ENCODE data around the gene UST. TPM values are rescaled to one million over a fixed set of nuclear protein-coding genes. Genes with fewer than 3 reads are reported as not detected.

Gene UST
- total and polyA plus RNA-seq, 2 of the 8 experiments (the other 6 are each of a cell fraction or from before 2014, with no cell fraction given): 13.5 to 34.5 TPM

GRCh38 chr6:149081281-149081680 lies 334.5 kb downstream of the UST start:
- peaks cover 0 to 8% (median under 1%) of the 10 kb centered on the region in 4 experiments; a peak in 2 of 8 replicates for H3K36me3 ChIP-seq (ENCODE audit: control insufficient read depth in 2 of 4, insufficient read depth in 4 of 4, low read length in 3 of 4)
- H3K4me2 ChIP-seq (ENCODE audit: insufficient read depth in 1 of 2, low read depth in 2 of 2, low read length in 2 of 2): no peak overlapping the region
- 80% methylated on average over 1 of the region's 1 CpG; no CpG with 5 or more reads in 1 of the 2 experiments for WGBS, 2 experiments (ENCODE audit: extremely low coverage in 1 of 2, insufficient coverage in 1 of 2, insufficient read length in 1 of 2, insufficient replicate concordance in 2 of 2, low coverage in 1 of 2, low lambda C conversion rate in 2 of 2, missing lambda C conversion rate in 1 of 2)
- no peak overlapping the region for H2AK5ac ChIP-seq (ENCODE audit: low read depth, low read length)
- no peak overlapping the region for H3K9ac ChIP-seq (replicated peaks in 1 of 4; ENCODE audit: extremely low read depth in 1 of 4, low read depth in 3 of 4, low read length in 3 of 4)
- H3K4ac ChIP-seq (replicated peaks; ENCODE audit: insufficient read length, low read depth, low read length): no peak overlapping the region
- H2BK20ac ChIP-seq (ENCODE audit: low read length): no peak overlapping the region
- H2BK12ac ChIP-seq (ENCODE audit: low read depth, low read length): no peak overlapping the region
- no peak overlapping the region for H3K23ac ChIP-seq (ENCODE audit: insufficient read length)
- ChIA-PET POLR2A (ENCODE audit: partially characterized antibody) (interaction anchor here (1.2 kb wide), 1 partner anchor 15 kb away, joined by 3 read pairs; no protein-coding TSS in a partner anchor), CTCF (ENCODE audit: partially characterized antibody) (interaction anchor here (0.8 to 1.9 kb wide), 12 partner anchors 9 to 412 kb away, joined by 3 to 19 read pairs (median 4); no protein-coding TSS in a partner anchor)
- no peaks in the 10 kb centered on the region for H3K9me3 ChIP-seq (ENCODE audit: insufficient read depth in 2 of 2, low read depth in 1 of 2, low read length in 1 of 2)
- no peak overlapping the region for H3K56ac ChIP-seq (replicated peaks; ENCODE audit: insufficient read length, low read depth, low read length)
- peaks cover 0 to 3% (median 0%) of the 10 kb centered on the region in 4 experiments; a peak in 3 of 7 replicates for H3K4me1 ChIP-seq (replicated peaks in 1 of 4; ENCODE audit: control insufficient read depth in 3 of 4, insufficient read depth in 4 of 4, low read length in 3 of 4)
- H3K27ac ChIP-seq (ENCODE audit: low read depth, low read length): no peak overlapping the region
- no peak overlapping the region for H4K8ac ChIP-seq (ENCODE audit: extremely low read depth, insufficient read depth, low read length)
- H2BK120ac ChIP-seq (replicated peaks; ENCODE audit: low read depth, low read length): no peak overlapping the region
- no peak overlapping the region for H4K5ac ChIP-seq (ENCODE audit: insufficient read length, low read depth, low read length)
- H3K18ac ChIP-seq (ENCODE audit: extremely low read depth, low read length): no peak overlapping the region
- H2BK5ac ChIP-seq (ENCODE audit: low read depth, low read length): no peak overlapping the region
- H3K27me3 ChIP-seq (replicated peaks in 1 of 4; ENCODE audit: control insufficient read depth in 3 of 4, extremely low read depth in 1 of 4, insufficient read depth in 3 of 4, low read length in 3 of 4): no peaks in the 10 kb centered on the region
- no peaks in the 10 kb centered on the region for H3K23me2 ChIP-seq (ENCODE audit: low read depth, low read length)
- no peak for FAIRE-seq
- no peak overlapping the region for H2BK15ac ChIP-seq (ENCODE audit: low read length)
- H2AFZ ChIP-seq (ENCODE audit: low read length): no peak overlapping the region
- no peak overlapping the region for H3K14ac ChIP-seq (ENCODE audit: insufficient read length)
- H3K4me3 ChIP-seq (ENCODE audit: extremely low read depth in 1 of 4, insufficient read depth in 2 of 4, low read depth in 3 of 4, low read length in 4 of 4): no peak overlapping the region
- no peak overlapping the region for H4K91ac ChIP-seq (replicated peaks; ENCODE audit: insufficient read length, low read length)
- H3K79me1 ChIP-seq (ENCODE audit: low read depth, low read length): no peaks in the 10 kb centered on the region
- no peaks in the 10 kb centered on the region for H4K20me1 ChIP-seq (replicated peaks in 1 of 2; ENCODE audit: control insufficient read depth in 1 of 2, insufficient read depth in 2 of 2, low read length in 2 of 2)
- no peaks in the 10 kb centered on the region for H3K79me2 ChIP-seq (ENCODE audit: control insufficient read depth in 1 of 2, insufficient read depth in 2 of 2, low read length in 2 of 2)
- DNase-seq (ENCODE audit: low read depth in 1 of 2, low spot score in 2 of 2): no peak
- TF ChIP-seq EP300 (IDR thresholded peaks at IDR 0.05; ENCODE audit: borderline replicate concordance in 1 of 2, low read depth in 2 of 2, low read length in 2 of 2) (no peak), NRF1 (IDR thresholded peaks at IDR 0.05; ENCODE audit: low read depth, low read length) (no peak), CTCF (IDR thresholded peaks at IDR 0.05; ENCODE audit: control extremely low read depth in 1 of 3, insufficient read depth in 1 of 3, low read depth in 1 of 3, low read length in 3 of 3) (no peak), SP1 (IDR thresholded peaks at IDR 0.05; ENCODE audit: low read depth, low read length) (no peak), HDAC6 (IDR thresholded peaks at IDR 0.05; ENCODE audit: low read depth, low read length) (no peak), POLR2AphosphoS5 (IDR thresholded peaks at IDR 0.05; ENCODE audit: low read depth, low read length) (no peak), BRCA1 (IDR thresholded peaks at IDR 0.05; ENCODE audit: low read depth, low read length) (no peak), EGR1 (IDR thresholded peaks at IDR 0.05; ENCODE audit: borderline replicate concordance, low read depth, low read length) (no peak), CEBPB (IDR thresholded peaks at IDR 0.05; ENCODE audit: low read depth, low read length) (no peak), BCL11A (IDR thresholded peaks at IDR 0.05; ENCODE audit: low read depth in 2 of 2, low read length in 2 of 2) (no peak), SIRT6 (IDR thresholded peaks at IDR 0.05; ENCODE audit: low read length) (no peak), GTF2F1 (IDR thresholded peaks at IDR 0.05; ENCODE audit: borderline replicate concordance, low read depth, low read length) (no peak), CBX5 (IDR thresholded peaks at IDR 0.05; ENCODE audit: low read depth, low read length) (no peak)

All from H1 (cell line).